GM12878 (cell line): ENCODE measurements around the gene PTS. TPM values are rescaled to one million over a fixed set of nuclear protein-coding genes. Genes with fewer than 3 reads are reported as not detected.

Experiments used
- ATAC-seq: fragments of 200-7000 bp; cut with Tn5 transposase; 3 replicates; pipeline ENCODE4 v1.9.1; 2020; ENCODE audit warnings: mild to moderate bottlenecking, moderate library complexity
- BruUV-seq: library from RNA; stranded (reverse); fragments of 400-500 nt; replicated peaks from 2 replicates; lab custom pipeline; 2021; lab: Mats Ljungman, UMichigan
- CTCF ChIA-PET: fragments of 300-600 bp; sonication (Branson Sonifier 250); formaldehyde crosslinking; extraction: SDS; loops from one replicate; lab custom pipeline; 2021; ENCODE audit warnings: inconsistent platforms; lab: Yijun Ruan, JAX
- POLR2A ChIA-PET: fragments of 350-600 bp; formaldehyde crosslinking; extraction: SDS; loops from one replicate; lab custom pipeline; 2021; ENCODE audit warnings: inconsistent platforms; lab: Charles Lee
- RAD21 ChIA-PET: fragments of 300-600 bp; sonication (Branson Sonifier 250); formaldehyde crosslinking; loops from one replicate; lab custom pipeline; 2023; ENCODE audit warnings: antibody characterized with exemption; ENCODE audit not compliant: unreplicated experiment; lab: Charles Lee
- SMC1A ChIA-PET: fragments of 300-600 bp; sonication (Branson Sonifier 250); formaldehyde crosslinking; loops from one replicate; lab custom pipeline; 2023; ENCODE audit not compliant: unreplicated experiment, uncharacterized antibody; lab: Charles Lee
- DNase-seq: peaks from one replicate; pipeline ENCODE4 v3.0.0-alpha.2; 2011; ENCODE audit warnings: low read depth, low spot score
- FAIRE-seq: peaks from 3 replicates; lab custom pipeline; 2011; peaks lifted over from hg19 to GRCh38; lab: Jason Lieb, UNC
- H2AFZ ChIP-seq: 2 replicates; pipeline ENCODE4 v1.6.0; 2011; ENCODE audit warnings: low read depth, low read length, control low read depth; ENCODE audit not compliant: control insufficient read depth
- H3K27ac ChIP-seq: 2 replicates; pipeline ENCODE4 v1.5.1; 2011; ENCODE audit warnings: control low read depth; ENCODE audit not compliant: control insufficient read depth, insufficient read depth
- H3K27me3 ChIP-seq, 2 experiments: replicated peaks in 1 of 2; 2 replicates each; pipeline versions ENCODE4 v1.6.0 to v1.6.1; 2011; ENCODE audit warnings: low read length in 1 of 2; ENCODE audit not compliant: control insufficient read depth in 2 of 2, insufficient read depth in 2 of 2
- H3K36me3 ChIP-seq, 2 experiments: 2 replicates each; pipeline ENCODE4 v1.5.1; 2011; ENCODE audit warnings: low read length in 1 of 2; ENCODE audit not compliant: control insufficient read depth in 2 of 2, insufficient read depth in 2 of 2
- H3K4me1 ChIP-seq: 2 replicates; pipeline ENCODE4 v1.6.1; 2011; ENCODE audit warnings: mild to moderate bottlenecking, low read length, moderate library complexity, mixed read lengths; ENCODE audit not compliant: control insufficient read depth, insufficient read depth
- H3K4me2 ChIP-seq: 2 replicates; pipeline ENCODE4 v1.6.0; 2011; ENCODE audit warnings: control low read depth; ENCODE audit not compliant: control insufficient read depth, insufficient read depth
- H3K4me3 ChIP-seq: fragments of 200-600 bp; sonication (generic); 2 replicates; pipeline ENCODE4 v1.5.1; 2016
- H3K79me2 ChIP-seq: 2 replicates; pipeline ENCODE4 v1.6.0; 2011; ENCODE audit warnings: low read length; ENCODE audit not compliant: control insufficient read depth, insufficient read depth
- H3K9ac ChIP-seq: 2 replicates; pipeline ENCODE4 v1.8.0; 2011; ENCODE audit warnings: low read length, control low read depth, mixed read lengths; ENCODE audit not compliant: control insufficient read depth, insufficient read depth
- H3K9me3 ChIP-seq: replicated peaks from 3 replicates; pipeline ENCODE4 v1.5.1; 2011; ENCODE audit warnings: mild to moderate bottlenecking, low read length; ENCODE audit not compliant: control insufficient read depth, insufficient read depth
- H4K20me1 ChIP-seq: 2 replicates; pipeline ENCODE4 v1.6.0; 2011; ENCODE audit not compliant: control insufficient read depth, insufficient read depth
- BHLHE40 ChIP-seq, 2 experiments: fragments of 450-650 bp in 1 of 2; IDR thresholded peaks; 2 replicates each; pipeline ENCODE4 v1.6.1; 2011 to 2017; ENCODE audit warnings: low read depth in 2 of 2, borderline replicate concordance in 1 of 2, improper control_type of control experiment in 1 of 2, low read length in 1 of 2, mild to moderate bottlenecking in 1 of 2
- EZH2 ChIP-seq: IDR thresholded peaks from 2 replicates; pipeline ENCODE4 v1.6.1; 2012; ENCODE audit warnings: low read depth, mild to moderate bottlenecking, control low read depth, inconsistent platforms, low read length, borderline replicate concordance; ENCODE audit not compliant: control insufficient read depth
- PAX8 ChIP-seq: fragments of 450-650 bp; IDR thresholded peaks from 2 replicates; pipeline ENCODE4 v1.6.1; 2017; ENCODE audit warnings: mild to moderate bottlenecking, moderate library complexity
- POLR2AphosphoS5 ChIP-seq: IDR thresholded peaks from 2 replicates; pipeline ENCODE4 v1.6.1; 2011; ENCODE audit warnings: mild to moderate bottlenecking, low read length, inconsistent platforms
- SREBF2 ChIP-seq: IDR thresholded peaks from 2 replicates; pipeline ENCODE4 v1.6.1; 2012; ENCODE audit warnings: mild to moderate bottlenecking, low read length
- WGBS: methylation state at CpG from one replicate; pipeline ENCODE4 v1.1.6; 2016; ENCODE audit warnings: low lambda C conversion rate; ENCODE audit not compliant: insufficient replicate concordance, insufficient coverage; ENCODE audit errors: missing lambda C conversion rate; 5-methylcytosine and 5-hydroxymethylcytosine counted together
- in situ Hi-C: fragments of 300-500 bp; cut with MboI; formaldehyde crosslinking; loops from 9 replicates; pipeline ENCODE4 v1.14.3; 2018; ENCODE audit warnings: mixed read lengths
- intact Hi-C: fragments of 100-400 bp; cut with micrococcal nuclease; formaldehyde crosslinking; loops from one replicate; pipeline ENCODE4 v1.14.2; 2022; ENCODE audit not compliant: unreplicated experiment
- polyA plus RNA-seq, 11 experiments: library from polyadenylated mRNA; depleted of rRNA in 4 of 11; unstranded in 6 of 11; stranded (reverse) in 5 of 11; fragments of >200 nt; fragmentation: Nextera tagmentation in 4 of 11; fragmentation: Illumina TruSeq in 1 of 11; extraction: Ambion mirVana in 4 of 11; extraction: Trizol in 1 of 11; gene quantifications; 1 replicate in 1 of 11; 2 replicates in 10 of 11; pipeline versions ENCODE4 v1.2.1 to v1.2.3, GENCODE V29; 2011 to 2016; ENCODE audit warnings: inconsistent platforms in 2 of 11, missing spikeins in 2 of 11, low read depth in 1 of 11
- total RNA-seq, 4 experiments: library from RNA; depleted of rRNA in 3 of 4; stranded (reverse); fragments of >200 nt in 3 of 4; fragmentation: Illumina TruSeq in 1 of 4; extraction: Trizol in 1 of 4; gene quantifications; 2 replicates each; pipeline versions ENCODE4 v1.2.1 to v1.2.3, GENCODE V29; 2013 to 2021

PTS gene
- total and polyA plus RNA-seq, 10 of the 15 experiments (the other 5 are each of a cell fraction or from before 2014, with no cell fraction given): 11.7 to 47.6 (median 15.5) TPM

DNA sequence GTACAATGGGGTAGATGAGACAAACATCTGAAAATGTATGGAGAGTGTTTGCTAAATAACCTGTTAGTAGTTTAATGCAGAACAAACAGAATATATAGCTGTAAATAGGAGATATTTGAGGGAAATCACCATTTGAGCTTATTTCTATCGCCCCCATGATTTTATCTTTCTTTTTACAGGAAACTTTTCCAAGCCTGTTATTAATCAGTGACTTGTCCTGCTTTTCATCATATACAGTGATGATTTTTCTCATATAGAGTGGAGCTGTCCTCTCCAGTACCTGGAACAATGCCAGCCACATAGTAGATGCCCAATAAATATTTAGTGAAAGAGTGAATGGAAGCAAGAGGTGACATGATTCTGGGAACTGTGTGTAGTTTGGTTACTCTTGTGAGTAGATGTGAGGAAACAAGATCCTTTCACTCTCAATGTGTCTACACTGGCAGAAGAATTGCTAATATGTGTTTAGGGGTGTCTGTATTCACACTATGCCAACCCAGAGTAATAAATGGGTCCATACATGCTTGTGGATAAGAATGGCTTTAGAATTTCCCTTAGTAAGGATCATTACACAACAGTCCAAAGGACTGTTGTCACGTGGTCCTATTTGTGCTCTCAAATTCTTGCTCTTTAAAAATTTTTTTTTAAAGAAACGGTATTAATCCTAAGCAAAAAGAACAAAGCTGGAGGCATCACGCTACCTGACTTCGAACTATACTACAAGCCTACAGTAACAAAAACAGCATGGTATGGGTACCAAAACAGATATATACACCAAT lies 2.3 kb upstream of the PTS start:
- intact Hi-C loops: loop anchor here (10.0 kb wide), 2 partner anchors 349 to 571 kb away; partner anchors contain the start of genes ALG9, CFAP68 and FDXACB1
- no peaks in the 10 kb centered on the region for H3K9me3 ChIP-seq
- ChIA-PET POLR2A (interaction anchor here (1.0 kb wide), 1 partner anchor 9 kb away, joined by 4 read pairs; no protein-coding TSS in a partner anchor), CTCF (interaction anchor here (1.5 to 16.3 kb wide), 2 partner anchors 59 to 1066 kb away, joined by 3 to 314 read pairs; no protein-coding TSS in a partner anchor), RAD21 (interaction anchor here (2.5 kb wide), 1 partner anchor 55 kb away, joined by 16 read pairs; no protein-coding TSS in a partner anchor), SMC1A (interaction anchor here (0.7 to 13.1 kb wide), 3 partner anchors 47 to 56 kb away, joined by 3 to 161 read pairs (median 5); no protein-coding TSS in a partner anchor)
- peaks cover 21% of the 10 kb centered on the region for H3K79me2 ChIP-seq
- no peak overlapping the region for H3K4me3 ChIP-seq
- H2AFZ ChIP-seq: no peak overlapping the region
- 78% methylated on average over 5 of the region's 5 CpGs for WGBS
- DNase-seq (no peak), ATAC-seq (no peak), FAIRE-seq (no peak)
- no peak overlapping the region for H3K4me2 ChIP-seq
- H3K27ac ChIP-seq: no peak overlapping the region
- no peaks in the 10 kb centered on the region for H3K27me3 ChIP-seq
- no peaks in the 10 kb centered on the region for H4K20me1 ChIP-seq
- TF ChIP-seq SREBF2: no peak
- TF ChIP-seq PAX8: no peak
- peaks cover 7% of the 10 kb centered on the region for H3K4me1 ChIP-seq
- in situ Hi-C loops: loop anchor here (5.0 to 10.0 kb wide), 2 partner anchors 53 to 1061 kb away; no protein-coding TSS in a partner anchor
- BruUV-seq: no TSS peak
- no peaks in the 10 kb centered on the region; a peak in 1 of 4 replicates for H3K36me3 ChIP-seq
- no peak overlapping the region for H3K9ac ChIP-seq

DNA sequence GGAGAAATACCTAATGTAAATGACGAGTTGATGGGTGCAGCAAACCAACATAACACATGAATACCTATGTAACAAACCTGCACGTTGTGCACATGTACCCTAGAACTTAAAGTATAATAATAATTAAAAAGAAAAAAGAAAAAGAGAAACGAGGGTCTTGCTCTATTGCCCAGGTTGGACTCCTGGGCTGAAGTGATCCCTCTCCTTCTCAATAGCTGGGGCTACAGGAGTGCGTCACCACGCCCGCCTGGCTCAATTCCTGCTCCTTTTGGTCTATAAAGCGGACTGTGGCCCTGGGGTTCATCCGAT lies 521 bp upstream of the PTS start:
- RAD21 ChIA-PET: interaction anchor here (1.2 kb wide), 1 partner anchor 54 kb away, joined by 4 read pairs; no protein-coding TSS in a partner anchor
- intact Hi-C loops: loop anchor here (10.0 kb wide), 2 partner anchors 351 to 569 kb away; partner anchors contain the start of genes ALG9, CFAP68 and FDXACB1
- POLR2A ChIA-PET: interaction anchor here (0.6 to 1.1 kb wide), 2 partner anchors 49 to 139 kb away, joined by 3 to 4 read pairs; partner anchors contain the start of genes SDHD and TIMM8B

More for the DNA sequence above, 521 bp upstream of the PTS start:
- no peak for ATAC-seq
- H3K4me1 ChIP-seq: peaks cover 7% of the 10 kb centered on the region
- 15% methylated on average over 7 of the region's 8 CpGs for WGBS
- H3K36me3 ChIP-seq: no peaks in the 10 kb centered on the region; a peak in 3 of 4 replicates
- no peaks in the 10 kb centered on the region for H3K9me3 ChIP-seq
- peak overlapping the region; percentile 95 for H3K27ac ChIP-seq
- peak overlapping the region; percentile 97 for H3K9ac ChIP-seq
- H3K4me2 ChIP-seq: peak overlapping the region; percentile 95
- no peaks in the 10 kb centered on the region for H3K27me3 ChIP-seq
- no peak for TF ChIP-seq EZH2
- no peak for TF ChIP-seq BHLHE40 (IDR thresholded peaks at IDR 0.05; ENCODE audit: borderline replicate concordance in 1 of 2, low read depth in 2 of 2, low read length in 1 of 2)
- no peak for TF ChIP-seq POLR2AphosphoS5
- CTCF ChIA-PET: interaction anchor here (16.3 kb wide), 1 partner anchor 57 kb away, joined by 314 read pairs; no protein-coding TSS in a partner anchor
- H3K4me3 ChIP-seq: peak overlapping the region; percentile 98
- H3K79me2 ChIP-seq: peaks cover 21% of the 10 kb centered on the region
- in situ Hi-C loops: loop anchor here (5.0 to 10.0 kb wide), 2 partner anchors 357 to 1059 kb away; no protein-coding TSS in a partner anchor
- TSS peak; percentile 98 for BruUV-seq
- H4K20me1 ChIP-seq: no peaks in the 10 kb centered on the region
- H2AFZ ChIP-seq: peak overlapping the region; percentile 83
- DNase-seq: no peak
- SMC1A ChIA-PET: interaction anchor here (1.4 to 13.1 kb wide), 2 partner anchors 54 to 244 kb away, joined by 3 to 161 read pairs; no protein-coding TSS in a partner anchor
- FAIRE-seq: no peak
